Stimulated activated CD8-positive, alpha-beta memory T cell treated with anti-CD3 and anti-CD28 coated beads, Interleukin-12 subunit alpha, Interleukin-12 subunit beta, amount 100 ng/mL, for 24 hours (primary cell): ENCODE measurements around the gene SLC25A25.
"Not testable (repeated sequence)": the region's sequence is repeated elsewhere in the genome, so short reads cannot be mapped to it uniquely, and the experiment has no call there.

ENCODE experiments used
- DNase-seq: peaks from one replicate; pipeline ENCODE4 v3.0.0-alpha.2; 2020; ENCODE audit errors: extremely low read depth

SLC25A25 gene

DNA sequence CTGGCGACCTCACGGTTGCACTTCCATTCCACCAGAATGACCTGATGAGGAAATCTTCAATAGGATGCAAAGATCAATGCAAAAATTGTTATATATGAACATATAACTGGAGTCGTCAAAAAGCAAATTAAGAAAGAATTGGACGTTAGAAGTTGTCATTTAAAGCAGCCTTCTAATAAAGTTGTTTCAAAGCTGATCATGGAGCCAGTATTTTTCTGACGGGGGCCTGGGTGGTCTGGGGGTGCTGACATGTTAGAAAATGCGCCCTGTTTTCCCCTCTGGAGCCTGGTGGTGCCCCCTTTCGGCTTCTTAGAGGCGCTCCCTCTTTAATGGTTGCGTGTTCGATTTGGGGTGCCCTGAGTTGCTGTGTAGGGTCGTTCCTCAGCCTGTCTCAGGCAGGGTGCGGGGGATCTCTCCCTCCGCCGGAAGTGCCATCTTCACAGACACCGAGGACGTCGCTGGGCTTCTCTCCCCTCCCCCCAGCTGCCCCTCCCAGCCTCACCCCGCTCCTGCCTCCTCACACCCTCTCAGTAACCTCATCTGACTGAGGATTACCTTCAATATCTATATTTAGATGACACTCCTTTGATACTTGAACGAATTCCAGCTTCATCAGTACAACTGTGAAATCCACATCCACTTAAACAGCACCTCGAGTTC, 41.1 kb downstream of the SLC25A25 start:
- no peak for DNase-seq

DNA sequence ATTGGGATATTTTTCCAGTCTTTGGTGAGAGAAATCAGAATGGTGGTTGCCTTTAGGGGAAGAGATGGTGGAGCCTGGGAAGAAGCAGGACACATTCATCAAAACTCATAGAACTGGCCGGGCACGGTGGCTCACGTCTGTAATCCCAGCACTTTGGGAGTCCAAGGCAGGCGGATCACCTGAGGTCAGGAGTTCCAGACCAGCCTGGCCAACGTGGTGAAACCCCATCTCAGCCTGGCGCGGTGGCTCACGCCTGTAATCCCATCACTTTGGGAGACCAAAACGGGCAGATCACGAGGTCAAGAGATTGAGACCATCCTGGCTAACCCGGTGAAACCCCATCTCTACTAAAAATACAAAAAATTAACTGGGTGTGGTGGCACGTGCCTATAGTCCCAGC, 43.7 kb downstream of the SLC25A25 start:
- not testable (repeated sequence) for DNase-seq

DNA sequence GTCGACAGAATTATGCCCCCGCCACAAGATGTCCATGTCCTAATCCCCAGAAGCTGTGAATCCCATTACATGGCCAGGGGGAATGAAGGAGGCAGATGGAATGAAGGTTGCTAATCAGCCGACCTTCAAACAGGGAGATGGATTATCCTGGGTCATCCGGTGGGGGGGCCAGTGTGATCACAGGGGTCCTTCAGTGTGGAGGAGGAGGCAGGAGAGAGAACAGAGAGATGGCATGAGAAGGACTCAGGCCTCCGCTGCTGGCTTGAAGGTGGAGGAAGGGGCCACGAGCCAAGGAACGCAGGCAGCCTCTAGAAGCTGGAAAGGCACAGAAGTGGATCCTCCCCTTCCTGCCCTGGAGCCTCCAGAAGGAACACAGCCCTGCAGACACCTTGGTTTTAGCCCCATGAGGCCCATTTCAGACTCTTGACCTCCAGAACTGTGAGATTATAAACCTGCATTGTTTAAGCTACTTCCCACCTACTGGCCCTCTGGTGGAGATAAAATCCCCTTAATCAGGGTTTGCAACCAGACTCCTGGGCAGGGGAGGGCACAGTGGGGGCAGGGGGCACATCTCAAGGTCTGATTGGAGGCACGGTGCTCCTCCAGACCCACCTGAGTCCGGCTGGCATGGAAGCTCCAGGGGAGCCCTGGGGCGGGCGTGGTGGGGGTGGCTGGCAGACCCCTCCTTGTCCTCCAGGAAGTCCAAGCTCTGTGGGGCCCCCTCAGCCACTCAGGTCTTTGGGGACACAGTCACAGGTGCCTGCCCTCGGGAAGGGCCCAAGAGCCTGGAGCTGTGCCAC, 45.7 kb downstream of the SLC25A25 start:
- DNase-seq = no peak

DNA sequence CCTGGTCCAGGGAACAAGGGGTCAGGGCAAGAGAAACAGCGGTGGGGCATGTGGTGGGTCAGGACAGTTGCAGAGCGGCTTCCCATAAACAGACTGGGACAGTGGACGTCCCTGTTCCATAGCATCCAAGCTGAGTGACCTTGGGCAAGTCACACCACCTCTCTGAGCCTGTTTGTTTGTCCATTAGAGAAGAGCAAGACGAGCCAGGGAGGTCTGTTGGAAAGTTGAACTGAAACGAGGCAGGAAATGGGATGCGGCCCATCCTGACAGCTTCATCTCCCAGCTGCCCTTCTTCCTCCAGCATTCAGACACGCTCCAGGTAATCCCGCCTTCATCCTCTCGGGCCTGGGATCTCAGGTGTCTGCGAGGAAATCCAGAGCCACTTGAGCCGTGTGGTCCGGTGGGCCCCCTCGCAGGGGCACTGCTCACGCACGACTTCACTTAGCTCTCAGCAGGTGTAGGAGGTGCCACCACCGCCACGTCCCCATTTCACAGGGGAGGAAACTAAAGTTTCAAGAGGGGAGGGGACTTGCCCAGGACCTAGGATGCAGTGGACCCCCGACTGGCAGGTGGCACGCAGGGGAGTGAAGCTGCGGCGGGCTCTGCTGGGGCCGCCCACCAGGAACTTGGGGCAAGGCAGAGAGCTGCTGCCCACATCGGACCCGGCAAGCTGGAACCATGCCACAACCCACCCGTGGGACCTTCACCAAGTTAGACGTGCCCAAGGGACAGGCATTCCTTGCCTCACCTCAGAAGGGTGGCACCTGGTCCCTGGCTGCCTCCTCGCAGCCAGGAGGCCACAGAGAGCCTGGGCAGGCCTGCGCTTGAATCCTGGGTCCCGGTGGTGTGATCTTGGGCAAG, 46.5 kb downstream of the SLC25A25 start:
- no peak for DNase-seq

DNA sequence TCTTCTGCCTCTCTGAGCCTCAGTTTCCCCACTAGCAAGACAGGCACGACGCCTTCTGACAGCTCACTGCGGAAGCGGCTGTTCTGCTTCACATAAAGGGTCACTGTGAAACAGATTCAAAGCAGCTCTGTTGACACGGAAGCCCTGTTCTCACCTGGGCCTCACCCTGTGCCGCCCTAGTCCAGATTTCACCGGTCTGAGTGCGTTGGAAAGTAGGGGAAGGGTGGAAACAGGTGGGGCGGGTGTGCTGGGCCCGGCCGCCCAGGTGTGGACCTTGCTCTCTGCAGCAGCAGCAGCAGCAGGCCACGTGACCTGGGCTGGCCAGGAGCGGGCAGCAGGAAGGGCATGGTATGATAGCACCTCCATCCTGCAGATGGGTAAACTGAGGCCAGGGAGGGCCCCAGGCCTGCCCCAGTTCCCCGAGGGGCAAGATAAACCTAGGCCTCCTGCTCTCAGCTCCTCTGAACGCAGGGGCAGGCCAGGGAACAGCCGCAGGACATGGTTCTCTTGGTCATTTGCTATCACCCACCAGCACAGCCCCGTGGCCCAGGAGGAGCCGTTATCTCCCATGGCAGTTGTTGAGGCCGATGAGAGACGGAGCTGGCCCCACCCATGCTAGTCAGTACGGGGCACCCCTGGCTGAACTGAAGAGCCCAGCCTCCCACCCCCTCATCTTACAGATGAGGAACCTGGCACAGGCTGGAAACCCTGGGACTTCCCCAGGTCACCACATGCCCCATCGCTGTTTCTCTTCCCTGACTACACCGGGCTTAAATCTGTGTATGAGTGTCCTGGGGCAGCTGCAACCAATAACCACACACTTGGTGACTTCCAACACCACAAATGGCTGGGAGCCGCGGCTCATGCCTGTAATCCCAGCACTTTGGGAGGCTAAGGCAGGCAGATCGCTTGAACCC, 47.4 kb downstream of the SLC25A25 start:
- DNase-seq = no peak

DNA sequence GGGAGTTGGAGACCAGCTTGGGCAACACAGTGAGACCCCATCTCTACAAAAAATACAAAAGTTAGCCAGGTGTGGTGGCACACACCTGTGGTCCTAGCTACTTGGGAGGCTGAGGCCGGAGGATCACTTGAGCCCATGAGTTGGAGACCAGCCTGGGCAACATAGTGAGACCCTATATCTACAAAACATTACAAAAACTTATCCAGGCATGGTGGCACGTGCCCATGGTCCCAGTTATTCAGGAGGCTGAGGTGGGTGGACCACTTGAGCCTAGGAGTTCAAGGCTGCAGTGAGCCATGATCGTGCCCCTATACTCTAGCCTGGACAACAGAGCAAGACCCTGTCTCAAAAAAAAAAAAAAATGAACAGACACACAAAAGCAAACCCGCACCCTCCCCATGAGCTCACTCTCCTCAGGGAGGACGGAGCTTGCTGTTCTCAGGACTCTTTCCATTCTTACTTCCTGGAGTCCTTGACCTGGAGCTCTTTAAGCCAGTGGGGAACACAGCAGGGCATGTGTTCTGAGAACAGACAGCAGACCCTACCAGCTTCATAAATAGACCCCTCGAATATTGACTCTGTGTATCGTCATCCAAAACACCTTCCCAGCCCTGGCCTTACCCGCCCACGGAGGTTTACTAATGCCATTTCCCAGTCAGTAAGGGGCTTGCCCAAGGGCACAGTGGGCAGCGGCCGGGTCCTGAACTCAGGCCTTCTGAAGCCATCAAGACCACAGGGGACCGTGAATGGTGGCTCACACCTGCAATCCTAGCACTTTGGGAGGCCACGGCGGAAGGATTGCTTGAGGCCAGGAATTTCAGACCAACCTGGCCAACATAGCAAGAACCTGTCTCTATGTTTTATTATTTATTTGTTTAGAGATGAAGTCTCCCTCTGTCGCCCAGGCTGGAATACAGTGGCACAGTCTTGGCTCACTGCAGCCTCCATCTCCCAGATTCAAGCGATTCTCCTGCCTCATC, 48.4 kb downstream of the SLC25A25 start:
- DNase-seq = no peak

DNA sequence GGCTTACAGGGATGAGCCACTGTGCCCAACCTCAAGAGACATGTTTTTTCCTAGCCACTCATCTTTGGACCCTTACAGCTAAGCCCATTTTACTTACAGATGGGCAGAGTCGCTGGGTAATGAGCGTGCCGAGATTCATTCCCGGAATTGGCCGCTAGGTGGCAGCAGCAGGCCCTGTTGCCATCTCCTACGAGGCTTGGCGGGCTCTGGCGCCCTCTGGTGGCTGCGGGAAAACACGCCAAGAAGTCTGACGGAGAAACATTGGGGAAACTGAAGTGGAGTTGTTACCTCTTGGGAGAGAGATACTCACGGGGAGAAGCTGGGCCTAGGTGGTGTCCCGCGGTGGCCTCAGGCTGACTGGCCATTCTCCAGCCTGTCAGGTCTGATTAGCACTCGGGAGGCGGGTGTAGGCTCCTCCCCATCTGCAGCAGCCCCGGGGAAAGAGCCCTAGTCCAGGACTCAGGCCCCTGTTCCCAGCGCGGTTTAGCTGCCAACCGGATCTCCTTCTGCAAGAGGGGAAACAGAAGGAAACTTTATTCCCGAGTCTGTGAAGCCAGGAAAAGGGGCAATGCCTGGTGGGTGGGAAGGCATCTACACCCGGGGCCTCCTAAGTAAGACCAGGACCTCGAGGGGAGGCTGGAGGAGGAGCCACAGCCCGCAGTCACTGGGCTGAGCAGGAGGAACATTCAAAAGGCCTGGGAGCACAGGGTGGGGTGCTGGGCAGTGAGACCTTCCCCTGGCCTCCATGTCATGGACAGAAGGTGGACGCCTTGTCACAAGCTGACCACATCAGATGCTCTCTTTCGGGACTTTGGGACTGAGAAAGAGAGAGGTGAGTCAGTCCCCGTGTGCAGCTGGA, 49.8 kb downstream of the SLC25A25 start:
- peak; percentile 83 for DNase-seq

DNA sequence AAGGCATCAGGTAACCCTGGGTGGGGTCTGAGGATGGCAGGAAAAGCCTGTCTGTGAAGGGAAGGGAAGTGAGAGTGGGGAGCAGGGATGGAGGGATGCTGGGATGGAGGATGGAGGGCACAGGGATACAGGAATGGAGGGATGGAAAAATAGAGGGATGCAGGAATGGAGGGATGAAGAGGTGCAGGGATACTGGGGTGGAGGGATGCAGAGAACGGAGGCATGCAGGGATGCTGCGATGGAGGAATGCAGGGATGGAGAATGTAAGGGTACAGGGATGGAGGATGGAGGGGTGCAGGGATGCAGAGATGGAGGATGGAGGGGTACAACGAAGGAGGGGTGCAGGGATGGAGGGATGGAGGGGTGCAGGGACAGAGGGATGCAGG, 50.4 kb downstream of the SLC25A25 start:
- no peak for DNase-seq

DNA sequence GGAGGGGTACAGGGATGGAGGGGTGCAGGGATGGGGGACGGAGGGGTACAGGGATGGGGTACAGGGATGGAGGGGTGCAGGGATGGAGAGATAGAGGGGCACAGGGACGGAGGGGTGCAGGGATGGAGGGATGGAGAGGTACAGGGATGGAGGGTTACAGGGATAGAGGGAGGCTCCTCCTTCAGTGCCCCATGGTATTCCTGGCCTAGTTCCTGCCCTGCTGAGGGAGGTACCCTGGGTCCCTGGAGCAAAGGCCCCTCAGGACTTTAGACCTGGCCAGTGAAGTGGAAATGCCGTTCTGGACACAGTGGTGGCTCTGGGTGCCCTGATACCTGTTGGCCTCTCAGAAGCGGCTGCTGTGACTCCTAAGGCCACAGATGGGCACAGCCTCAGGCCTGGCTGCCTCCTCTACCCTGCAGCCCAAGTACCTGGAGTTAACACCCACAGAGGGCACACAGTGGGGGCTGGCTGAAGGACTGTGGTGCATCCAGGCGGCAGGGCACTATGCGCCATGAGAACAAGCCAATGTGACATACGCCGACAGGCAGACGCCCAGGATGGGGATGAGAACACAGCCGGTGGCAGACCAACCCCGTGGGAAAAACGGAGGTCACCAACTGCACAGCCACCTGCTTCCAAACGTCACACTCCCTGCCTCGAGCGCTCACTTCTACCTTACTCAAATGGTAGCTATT, 51.1 kb downstream of the SLC25A25 start:
- DNase-seq = no peak

DNA sequence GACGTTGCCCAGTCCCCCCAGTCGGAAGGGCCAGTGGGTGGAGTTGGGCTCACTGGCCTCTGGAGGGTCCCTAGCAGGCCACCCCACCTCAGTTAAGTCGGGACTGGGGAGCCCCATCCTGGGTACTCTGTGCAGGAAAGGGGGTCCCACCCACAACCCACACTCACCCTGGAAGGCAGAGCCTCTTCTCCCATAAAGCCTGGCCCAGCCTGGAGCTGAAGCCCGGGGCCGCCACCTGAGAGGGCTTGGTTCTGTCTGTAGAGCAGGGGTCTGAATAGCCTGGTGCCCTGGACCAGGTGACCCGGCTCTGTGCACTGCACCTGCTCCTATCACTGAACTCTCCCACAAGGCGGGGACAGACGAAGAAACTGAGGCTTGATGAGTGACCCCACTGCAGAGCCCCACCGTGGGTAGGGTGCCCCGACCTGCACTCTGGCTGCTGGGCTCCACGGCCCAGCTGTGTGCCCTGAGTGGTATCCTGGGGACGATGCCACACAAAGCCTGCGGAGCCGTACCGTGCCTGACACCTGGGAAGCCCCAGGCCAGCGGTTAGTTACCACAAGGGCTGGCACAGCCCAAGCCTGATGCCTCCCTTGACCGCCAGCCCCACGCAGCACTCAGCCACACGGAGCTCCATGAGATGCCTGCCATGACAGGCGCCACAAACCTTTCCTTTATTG, 52.2 kb downstream of the SLC25A25 start:
- DNase-seq = no peak

DNA sequence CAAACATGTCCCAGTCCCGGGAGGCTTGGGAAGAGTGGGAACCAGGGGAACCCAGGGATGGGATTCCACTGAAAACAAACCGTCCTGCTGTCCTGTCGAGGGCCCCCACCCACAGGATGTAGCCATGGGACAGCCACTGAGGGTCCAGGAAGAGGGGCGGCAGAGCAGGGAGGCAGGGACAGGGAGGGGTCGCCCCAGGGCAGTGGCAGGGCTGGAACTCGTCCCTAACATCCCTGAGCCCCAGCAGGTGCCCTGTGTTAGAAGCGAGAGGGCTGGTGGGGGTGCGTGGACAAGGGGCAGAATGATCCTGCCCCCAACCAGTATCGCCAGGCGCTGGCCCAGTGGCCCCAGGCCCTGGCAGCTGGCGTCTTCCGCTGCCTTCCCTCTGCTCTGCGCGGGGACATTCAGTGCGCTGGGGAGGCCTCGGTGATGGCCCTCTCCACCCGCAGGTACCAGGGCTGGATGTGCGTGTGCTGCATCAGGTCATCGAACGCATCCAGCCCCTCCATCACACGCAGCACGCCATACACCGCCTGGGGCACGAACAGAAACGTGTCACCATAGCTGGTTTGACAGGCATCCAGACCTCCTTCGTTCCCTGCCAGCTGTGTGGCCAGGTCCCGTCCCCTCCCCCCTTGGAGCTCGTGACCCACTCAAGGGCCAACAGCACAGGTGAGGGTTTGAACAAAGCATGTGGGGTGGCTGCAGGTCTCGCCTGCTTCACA, 52.9 kb downstream of the SLC25A25 start:
- DNase-seq = no peak

DNA sequence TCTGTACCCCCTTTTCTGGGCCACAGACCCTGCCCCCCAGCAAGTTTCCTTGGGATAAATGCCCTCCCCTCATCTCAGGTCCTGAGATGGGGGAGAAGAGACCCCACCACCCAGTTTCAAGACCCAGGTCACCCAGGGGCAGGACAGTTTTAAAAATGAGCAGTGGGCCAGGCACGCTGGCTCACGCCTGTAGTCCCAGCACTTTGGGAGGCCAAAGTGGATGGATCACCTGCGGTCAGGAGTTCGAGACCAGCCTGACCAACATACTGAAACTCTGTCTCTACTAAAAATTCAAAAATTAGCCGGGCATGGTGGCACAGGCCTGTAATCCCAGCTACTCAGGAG, 53.4 kb downstream of the SLC25A25 start:
- DNase-seq = no peak

DNA sequence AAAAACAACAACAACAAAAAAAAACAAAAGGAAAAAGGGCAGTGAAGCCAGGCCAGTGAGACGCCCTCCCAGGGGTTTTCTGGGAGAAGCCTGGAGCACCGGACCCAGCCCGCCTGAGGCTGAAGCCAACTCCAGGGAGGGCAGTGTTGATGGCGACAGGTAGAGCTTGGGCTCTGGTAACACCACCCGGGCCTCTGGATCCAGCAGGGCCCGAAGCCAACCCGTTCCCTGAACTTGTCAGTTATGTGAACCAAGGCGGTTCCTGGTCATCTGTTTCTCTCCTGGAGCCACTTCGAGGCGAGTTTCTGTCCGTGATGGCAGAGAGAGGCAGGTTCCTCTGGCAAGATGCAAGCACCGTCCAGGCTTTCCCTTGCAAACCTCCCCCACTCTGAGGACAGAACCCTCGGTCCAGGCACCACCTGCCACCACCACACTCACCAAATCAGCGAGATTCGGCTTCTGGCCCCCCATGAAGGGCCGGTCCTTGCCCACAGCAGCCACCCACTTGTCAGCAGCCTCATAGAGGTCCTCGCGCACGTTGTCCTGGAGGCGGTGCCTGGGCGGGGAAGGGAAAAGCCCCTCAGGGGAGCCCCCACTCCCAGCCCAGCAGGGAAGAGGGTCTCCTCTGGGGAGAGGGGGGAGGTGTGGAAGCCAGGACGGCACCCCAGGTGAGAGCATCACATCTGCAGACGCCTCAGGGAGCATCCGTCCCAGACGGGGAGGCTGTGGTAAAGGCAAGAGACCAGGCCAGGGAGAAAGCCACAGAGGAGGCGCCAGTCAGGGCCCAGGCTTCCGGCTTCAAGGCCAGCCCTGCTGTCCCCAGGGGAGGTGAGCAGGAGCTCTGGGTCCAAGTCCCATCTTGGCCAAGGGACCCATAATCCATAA, 54.1 kb downstream of the SLC25A25 start:
- no peak for DNase-seq

DNA sequence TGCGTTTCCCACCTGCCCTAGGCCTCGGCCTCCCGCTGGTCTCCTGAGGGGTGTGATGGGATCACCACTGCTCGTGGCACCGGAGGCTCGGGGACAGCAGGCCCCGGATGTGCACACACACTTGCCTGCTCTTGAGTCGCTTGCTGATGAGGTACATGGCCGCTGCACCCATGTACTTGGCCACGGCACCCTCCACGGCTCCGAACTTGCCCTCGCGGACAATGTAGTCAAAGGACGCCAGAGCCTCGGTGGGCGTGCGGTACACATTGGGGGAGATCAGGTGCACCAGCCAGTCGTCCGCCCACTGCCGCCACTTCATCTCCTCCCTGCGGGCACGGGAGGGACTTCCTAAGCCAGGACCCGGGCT, 54.8 kb downstream of the SLC25A25 start:
- DNase-seq = no peak

DNA sequence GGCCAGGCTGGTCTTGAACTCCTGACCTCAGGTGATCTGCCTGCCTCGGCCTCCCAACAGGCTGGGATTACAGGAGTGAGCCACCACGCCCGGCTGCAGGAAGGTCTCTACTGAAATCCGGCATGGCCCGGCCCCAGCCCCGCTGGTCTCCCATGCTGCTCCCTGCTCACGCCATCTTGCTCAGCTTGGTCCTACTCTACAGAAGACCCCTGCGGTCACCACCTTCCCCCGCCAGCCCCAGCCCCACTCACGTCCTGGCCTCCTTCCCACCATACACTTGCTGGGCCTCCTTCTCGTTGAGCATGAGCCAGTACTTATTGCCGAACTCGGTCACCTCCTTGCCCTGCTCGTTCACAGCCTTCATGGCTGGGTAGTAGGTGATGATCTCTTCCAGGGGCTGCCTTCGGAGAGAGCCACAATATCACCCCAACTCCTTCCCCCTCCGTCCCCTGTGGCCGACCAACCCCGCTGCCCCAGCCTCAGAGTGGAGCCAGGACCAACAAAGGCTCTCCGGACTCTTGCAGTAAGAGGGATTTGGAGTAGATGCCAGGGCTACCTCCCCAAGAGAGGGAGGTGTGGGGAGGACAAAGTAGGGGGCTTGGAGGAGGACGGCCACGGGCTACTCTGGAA, 55.5 kb downstream of the SLC25A25 start:
- no peak for DNase-seq

DNA sequence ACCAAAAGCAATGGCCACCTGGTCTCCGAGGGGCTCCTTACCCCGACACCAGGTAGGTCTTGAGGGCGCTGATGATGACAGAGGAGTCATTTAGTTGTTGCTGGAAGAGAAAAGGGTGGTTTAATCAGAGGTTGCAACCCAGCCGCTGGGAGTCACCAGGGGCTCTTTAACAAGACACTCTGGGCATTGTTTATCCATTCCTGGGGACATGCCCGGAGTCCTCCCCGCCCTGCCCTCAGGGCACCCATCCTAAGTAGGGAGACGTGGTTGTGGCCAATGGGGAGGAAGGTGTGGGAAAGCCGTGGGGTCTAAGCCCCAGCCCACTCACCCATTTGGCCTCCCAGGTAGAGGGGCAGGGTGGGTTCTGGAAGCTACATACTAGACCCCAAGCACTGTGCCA, 56.4 kb downstream of the SLC25A25 start:
- DNase-seq = no peak
